Activated naive CD8-positive, alpha-beta T cell treated with anti-CD3 and anti-CD28 coated beads, Interleukin-2, amount 50 U/mL, for 24 hours (primary cell): ENCODE results near the gene RNFT2.
"Not testable (repeated sequence)": the region's sequence is repeated elsewhere in the genome, so short reads cannot be mapped to it uniquely, and the experiment has no call there.

Experiments used
- ATAC-seq: fragments of 150-1000 bp; cut with Tn5 transposase; one replicate; pipeline ENCODE4 v1.10.0; 2021
- DNase-seq: peaks from one replicate; pipeline ENCODE4 v3.0.0; 2021
- H3K27ac Mint-ChIP-seq: one replicate; pipeline ENCODE4 v1.8.0; 2021; ENCODE audit warnings: mild to moderate bottlenecking, mixed read lengths
- H3K27me3 Mint-ChIP-seq: one replicate; pipeline ENCODE4 v1.8.0; 2021; ENCODE audit warnings: mixed read lengths
- H3K36me3 Mint-ChIP-seq: one replicate; pipeline ENCODE4 v1.8.0; 2021; ENCODE audit warnings: low read depth, mixed read lengths
- H3K4me1 Mint-ChIP-seq: one replicate; pipeline ENCODE4 v1.8.0; 2021; ENCODE audit warnings: mixed read lengths
- H3K4me3 Mint-ChIP-seq: one replicate; pipeline ENCODE4 v1.8.0; 2021; ENCODE audit warnings: mild to moderate bottlenecking, moderate library complexity, mixed read lengths
- H3K9me3 Mint-ChIP-seq: one replicate; pipeline ENCODE4 v1.8.0; 2021; ENCODE audit warnings: mixed read lengths

The RNFT2 gene

DNA sequence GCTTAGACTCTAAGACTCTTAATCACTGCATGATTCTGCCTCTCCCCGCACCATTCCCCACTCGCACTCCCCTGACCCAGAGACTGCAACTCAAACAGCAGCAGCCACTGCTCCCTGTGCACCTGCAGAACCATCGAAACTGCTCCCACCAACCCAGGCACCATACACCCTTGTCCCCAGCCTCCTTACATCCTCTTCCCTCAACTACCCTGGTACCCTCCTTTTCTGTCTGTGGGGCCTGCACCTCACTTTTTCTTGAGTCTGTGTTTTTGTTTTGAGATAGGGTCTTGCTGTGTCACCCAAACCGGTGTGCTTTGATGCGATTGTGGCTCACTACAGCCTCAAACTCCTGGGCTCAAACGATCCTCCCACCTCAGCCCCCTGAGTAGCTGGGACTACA lies 69.4 kb downstream of the RNFT2 start:
- Mint-ChIP-seq H3K4me3 (no peak overlapping the region), H3K27ac (no peak overlapping the region), H3K9me3 (no peaks in the 10 kb centered on the region), H3K36me3 (no peaks in the 10 kb centered on the region), H3K4me1 (peaks cover 5% of the 10 kb centered on the region), H3K27me3 (no peaks in the 10 kb centered on the region)
- ATAC-seq (peak; percentile 4), DNase-seq (no peak)

DNA sequence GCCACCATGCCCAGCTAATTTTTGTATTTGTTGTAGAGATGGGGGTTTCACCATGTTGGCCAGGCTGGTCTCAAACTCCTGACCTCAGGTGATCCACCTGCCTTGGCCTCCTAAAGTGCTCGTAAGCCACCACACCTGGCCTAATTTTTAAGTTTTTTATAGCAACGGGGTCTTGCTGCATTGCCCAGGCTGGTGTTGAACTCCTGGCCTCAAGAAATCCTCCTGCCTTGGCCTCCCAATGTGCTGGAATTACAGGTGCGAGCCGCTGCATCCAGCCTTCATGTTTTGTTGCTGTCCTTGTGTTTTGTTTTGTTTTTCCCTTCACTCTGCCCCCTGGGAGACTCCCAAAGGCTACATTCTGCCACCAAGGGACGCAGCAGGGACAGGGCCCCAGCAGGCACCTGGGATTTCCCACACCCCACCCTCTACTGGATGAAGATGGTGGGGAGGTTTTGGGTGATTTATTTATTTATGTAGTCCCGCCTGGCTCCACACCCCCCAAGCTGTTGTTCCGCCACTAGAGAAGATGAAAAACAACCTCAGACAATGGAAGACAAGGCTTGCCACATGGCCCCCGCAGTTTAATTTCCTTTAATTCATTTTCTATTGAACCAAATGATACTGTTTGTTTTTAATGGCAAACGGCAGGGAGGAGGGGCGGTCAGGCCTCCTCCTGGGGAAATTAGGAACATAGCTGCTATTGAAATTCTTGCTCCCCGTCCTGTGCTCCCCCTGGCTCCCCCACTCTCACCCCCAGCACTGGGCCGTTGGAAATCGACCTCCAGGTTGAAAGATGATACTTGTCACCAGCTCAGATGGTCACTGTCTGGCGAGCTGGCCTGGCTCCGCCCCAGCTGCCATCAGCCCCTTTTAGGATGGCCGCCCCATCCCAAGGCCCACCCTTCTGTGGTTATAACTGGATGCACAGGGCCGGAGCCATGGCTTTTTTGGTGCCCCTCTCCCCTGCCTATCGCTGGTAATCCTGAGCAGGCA lies 70.3 kb downstream of the RNFT2 start:
- H3K9me3 Mint-ChIP-seq: no peaks in the 10 kb centered on the region
- no peaks in the 10 kb centered on the region for H3K27me3 Mint-ChIP-seq
- peaks cover 5% of the 10 kb centered on the region for H3K4me1 Mint-ChIP-seq
- no peaks in the 10 kb centered on the region for H3K36me3 Mint-ChIP-seq
- ATAC-seq: no peak
- no peak overlapping the region for H3K4me3 Mint-ChIP-seq
- no peak overlapping the region for H3K27ac Mint-ChIP-seq
- DNase-seq: no peak

DNA sequence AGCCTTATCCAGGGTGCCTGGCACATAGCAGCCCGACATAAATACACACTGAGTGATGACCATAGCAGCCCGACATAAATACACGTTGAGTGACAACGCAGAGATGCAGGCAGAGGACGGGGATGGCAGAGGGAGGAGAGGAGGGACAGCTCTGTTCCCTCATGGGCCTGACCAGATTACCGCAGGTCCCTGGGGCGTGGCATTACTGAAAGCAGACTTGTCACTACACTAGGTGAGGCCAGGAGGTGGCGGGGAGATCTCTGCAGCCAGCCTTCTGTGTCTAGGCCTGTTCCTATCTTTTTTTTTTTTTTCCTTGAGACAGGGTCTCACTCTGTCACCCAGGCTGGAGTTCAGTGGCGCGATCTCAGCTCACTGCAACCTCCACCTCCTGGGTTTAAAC lies 74.1 kb downstream of the RNFT2 start:
- no peaks in the 10 kb centered on the region for H3K36me3 Mint-ChIP-seq
- H3K9me3 Mint-ChIP-seq: no peaks in the 10 kb centered on the region
- H3K4me3 Mint-ChIP-seq: no peak overlapping the region
- H3K27ac Mint-ChIP-seq: no peak overlapping the region
- no peaks in the 10 kb centered on the region for H3K27me3 Mint-ChIP-seq
- ATAC-seq: no peak
- H3K4me1 Mint-ChIP-seq: peaks cover 4% of the 10 kb centered on the region
- DNase-seq: no peak

DNA sequence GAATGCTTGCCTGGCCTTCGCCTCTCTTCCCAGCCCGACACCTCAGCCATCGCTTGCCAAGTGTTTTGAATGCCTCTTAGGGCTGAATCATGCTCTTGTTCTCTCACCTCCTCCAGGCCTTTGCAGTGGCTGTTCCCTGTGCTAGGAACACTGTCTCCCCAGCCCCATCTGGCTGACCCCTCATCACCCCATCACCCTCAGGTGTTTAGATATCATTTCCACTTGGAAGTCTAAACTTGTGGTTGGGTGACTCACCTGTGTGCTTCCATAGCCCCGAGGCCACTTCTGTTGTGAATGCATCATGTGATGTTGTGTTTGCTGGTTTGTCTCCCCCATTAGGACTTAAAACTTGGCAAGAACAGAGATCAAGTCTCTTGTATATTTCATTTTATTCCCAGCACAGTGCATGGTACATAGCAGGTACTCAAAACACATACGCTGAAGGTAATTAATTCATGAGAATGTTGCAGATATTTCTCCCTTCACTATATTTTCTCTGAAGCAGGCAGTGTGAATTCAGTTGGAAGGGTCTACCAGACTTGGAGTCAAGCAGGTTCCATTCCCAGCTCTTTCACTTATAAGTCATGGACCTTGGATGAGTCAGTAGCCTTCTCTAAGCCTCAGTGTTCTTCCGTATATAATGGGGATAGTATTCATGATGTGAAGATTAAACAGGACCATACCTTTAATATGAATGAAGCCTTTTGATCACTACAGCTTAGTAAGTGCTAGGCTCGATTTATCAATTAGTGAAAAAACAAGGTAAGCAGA lies 75.3 kb downstream of the RNFT2 start:
- Mint-ChIP-seq H3K27me3 (no peaks in the 10 kb centered on the region), H3K4me1 (peaks cover 17% of the 10 kb centered on the region), H3K27ac (no peak overlapping the region), H3K4me3 (no peak overlapping the region), H3K9me3 (no peaks in the 10 kb centered on the region), H3K36me3 (no peaks in the 10 kb centered on the region)
- DNase-seq: no peak
- ATAC-seq: no peak

DNA sequence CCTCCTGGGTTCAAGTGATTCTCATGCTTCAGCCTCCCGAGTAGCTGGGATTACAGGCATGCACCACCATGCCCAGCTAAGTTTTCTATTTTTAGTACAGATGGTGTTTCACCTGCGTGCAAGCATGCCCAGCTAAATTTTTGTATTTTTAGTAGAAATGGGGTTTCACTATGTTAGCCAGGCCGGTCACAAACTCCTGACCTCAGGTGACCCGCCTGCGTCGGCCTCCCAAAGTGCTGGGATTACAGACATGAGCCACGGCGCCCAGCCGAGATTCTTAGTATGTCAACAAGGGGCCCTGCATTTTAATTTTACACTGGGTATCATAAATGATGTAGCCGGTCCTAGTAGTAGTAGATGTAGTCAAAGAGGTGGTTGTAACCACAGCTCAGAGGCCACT lies 76.7 kb downstream of the RNFT2 start:
- H3K4me1 Mint-ChIP-seq: peaks cover 24% of the 10 kb centered on the region
- DNase-seq, H3K4me3 Mint-ChIP-seq, H3K9me3 Mint-ChIP-seq, H3K27me3 Mint-ChIP-seq, H3K36me3 Mint-ChIP-seq, ATAC-seq, H3K27ac Mint-ChIP-seq: not testable (repeated sequence)

DNA sequence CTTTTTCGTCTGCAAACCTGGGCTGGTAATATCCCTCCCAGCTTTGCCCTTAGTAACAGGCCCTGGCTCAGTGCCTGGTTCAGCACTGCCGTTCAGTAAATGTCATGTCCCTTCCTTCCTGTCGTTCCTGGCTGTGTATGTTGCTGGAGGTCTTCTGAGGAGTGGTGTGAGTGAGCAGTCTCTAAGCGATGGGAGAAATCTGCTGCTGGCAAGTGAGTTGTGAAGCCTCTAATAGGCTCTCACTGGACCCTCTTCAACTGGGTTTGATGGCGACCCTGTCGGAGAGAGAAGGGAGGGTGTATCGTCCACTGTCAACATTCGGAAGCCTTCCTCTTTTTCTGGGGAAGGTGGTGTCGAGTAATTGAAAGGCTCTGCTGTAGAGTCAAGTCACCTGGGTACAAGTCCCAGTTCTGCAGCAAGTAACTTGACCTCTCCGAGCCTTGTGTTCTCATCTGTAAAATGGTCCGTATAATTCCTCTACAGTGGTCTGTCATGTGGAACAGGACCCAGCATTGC lies 80.3 kb downstream of the RNFT2 start:
- Mint-ChIP-seq H3K27ac (peak overlapping the region; percentile 91), H3K9me3 (no peaks in the 10 kb centered on the region), H3K4me3 (peak overlapping the region; percentile 92), H3K36me3 (no peaks in the 10 kb centered on the region), H3K4me1 (peaks cover 26% of the 10 kb centered on the region), H3K27me3 (no peaks in the 10 kb centered on the region)
- peak; percentile 57 for ATAC-seq
- peak; percentile 20 for DNase-seq

DNA sequence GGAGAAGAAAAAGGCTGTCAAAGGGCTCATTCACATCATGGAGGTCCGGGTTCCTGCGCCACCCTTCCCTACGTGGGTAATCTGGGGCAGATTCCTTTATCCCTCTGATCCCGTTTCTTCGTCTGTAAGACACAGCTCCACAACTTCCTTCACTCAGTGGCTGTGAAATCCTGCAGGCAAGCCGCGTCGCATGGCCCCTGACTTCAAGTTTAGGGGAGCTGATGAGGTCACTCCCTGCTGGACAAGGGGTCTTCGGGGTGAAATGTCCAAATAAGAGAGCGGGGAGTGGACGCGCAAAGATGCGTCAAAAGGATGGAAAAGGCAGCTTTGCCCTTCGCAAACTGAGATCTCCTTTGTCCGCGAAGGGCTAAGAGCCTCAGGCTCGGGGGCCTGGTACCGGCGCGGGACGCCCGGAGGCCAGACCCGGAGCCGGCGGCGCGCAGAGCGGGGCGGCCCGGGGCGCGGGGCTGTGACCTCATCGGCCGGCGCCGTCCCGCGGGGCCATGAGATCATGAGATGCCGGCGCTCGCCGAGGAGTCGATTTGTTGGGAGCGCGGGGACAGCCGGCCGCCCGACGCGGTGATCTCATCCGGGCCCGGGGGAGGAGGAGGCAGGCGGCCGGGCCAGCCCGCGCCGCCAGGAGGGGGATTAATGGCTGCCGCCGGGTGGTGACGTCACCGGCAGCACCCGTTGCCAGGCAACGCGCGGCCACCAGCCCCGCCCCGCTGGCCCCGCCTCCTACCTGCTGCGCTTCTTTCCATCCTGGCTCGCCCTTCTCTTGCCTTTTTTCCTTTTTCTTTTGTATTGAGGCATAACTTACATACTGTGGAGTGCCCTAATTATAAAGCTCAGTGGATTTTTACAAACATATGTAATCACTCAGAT lies 81.1 kb downstream of the RNFT2 start:
- Mint-ChIP-seq H3K4me1 (peaks cover 26% of the 10 kb centered on the region), H3K9me3 (no peaks in the 10 kb centered on the region), H3K27me3 (no peaks in the 10 kb centered on the region), H3K36me3 (no peaks in the 10 kb centered on the region), H3K27ac (peak overlapping the region; percentile 91), H3K4me3 (peak overlapping the region; percentile 92)
- DNase-seq (peak; percentile 91), ATAC-seq (peak; percentile 94)

DNA sequence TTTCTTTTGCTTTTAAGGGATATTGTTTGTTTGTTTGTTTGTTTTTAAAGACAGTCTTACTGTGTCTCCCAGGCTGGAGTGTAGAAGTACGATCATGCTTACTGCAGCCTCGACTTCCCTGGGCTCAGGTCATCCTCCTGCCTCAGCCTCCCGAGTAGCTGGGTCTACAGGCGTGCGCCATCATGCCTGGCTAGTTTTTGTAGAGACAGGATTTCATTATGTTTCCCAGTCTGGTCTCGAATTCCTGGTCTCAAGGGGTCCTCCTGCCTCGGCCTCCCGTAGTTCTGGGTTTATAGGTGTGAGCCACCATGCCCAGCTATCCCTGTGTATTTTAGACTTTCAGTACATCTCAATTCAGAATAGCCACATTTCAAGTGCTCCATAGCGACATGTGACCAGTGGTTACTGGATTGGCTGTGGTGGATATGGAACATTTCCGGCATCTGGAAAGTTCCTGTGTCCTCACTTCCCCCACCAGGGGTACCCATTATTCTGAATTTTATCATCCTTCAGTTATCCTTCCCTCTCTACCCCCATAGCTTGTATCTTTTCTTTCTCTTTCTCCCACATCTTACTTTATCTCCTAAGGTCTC lies 82.0 kb downstream of the RNFT2 start:
- peaks cover 26% of the 10 kb centered on the region for H3K4me1 Mint-ChIP-seq
- peak overlapping the region; percentile 32 for H3K4me3 Mint-ChIP-seq
- peak overlapping the region; percentile 1 for H3K27ac Mint-ChIP-seq
- no peaks in the 10 kb centered on the region for H3K27me3 Mint-ChIP-seq
- ATAC-seq (no peak), DNase-seq (no peak)
- H3K36me3 Mint-ChIP-seq: peaks cover 2% of the 10 kb centered on the region
- no peaks in the 10 kb centered on the region for H3K9me3 Mint-ChIP-seq

DNA sequence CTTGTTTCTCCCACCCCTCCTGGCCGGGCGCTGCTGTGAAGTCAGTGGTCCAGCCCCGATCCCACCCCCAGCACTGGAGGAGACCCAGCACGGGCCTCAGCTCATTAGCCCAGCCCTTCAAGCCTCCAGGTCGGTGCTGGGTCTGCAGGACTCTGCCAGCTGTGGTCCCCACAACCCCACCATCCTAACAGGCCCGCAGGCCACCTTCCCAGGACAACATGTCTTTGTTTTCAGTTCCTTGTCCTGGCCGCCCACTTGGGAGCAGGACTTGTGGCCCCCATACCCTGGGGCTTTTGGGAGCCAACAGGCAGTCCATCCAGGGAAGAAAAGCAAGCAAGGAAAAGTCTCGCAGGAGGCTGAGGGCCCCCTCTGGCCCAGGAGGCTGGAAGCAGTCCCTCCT lies 83.2 kb downstream of the RNFT2 start:
- no peak for DNase-seq
- Mint-ChIP-seq H3K4me1 (peaks cover 26% of the 10 kb centered on the region), H3K27me3 (no peaks in the 10 kb centered on the region), H3K9me3 (no peaks in the 10 kb centered on the region), H3K4me3 (no peak overlapping the region), H3K27ac (no peak overlapping the region), H3K36me3 (peaks cover 2% of the 10 kb centered on the region)
- ATAC-seq: no peak

DNA sequence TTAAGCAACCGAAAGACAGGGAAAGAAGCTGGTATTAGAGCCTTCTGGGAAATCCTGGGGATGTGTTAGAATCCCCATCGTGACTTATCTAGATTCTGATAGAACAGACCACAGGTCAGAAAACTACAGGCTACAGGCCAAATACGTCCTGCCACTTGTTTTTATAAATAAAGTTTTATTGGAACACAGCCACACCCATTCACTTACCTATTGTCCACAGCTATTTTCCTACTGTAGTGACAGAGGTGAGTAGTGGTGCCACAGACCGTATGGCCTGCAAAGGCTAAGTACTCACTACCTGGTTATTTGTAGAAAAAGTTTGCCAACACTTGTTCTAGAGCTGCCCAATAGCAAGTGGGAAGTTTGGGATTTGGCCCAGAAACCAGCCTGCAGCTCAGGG lies 89.3 kb downstream of the RNFT2 start:
- Mint-ChIP-seq H3K4me1 (no peaks in the 10 kb centered on the region), H3K4me3 (no peak overlapping the region), H3K9me3 (no peaks in the 10 kb centered on the region), H3K36me3 (peaks cover 2% of the 10 kb centered on the region), H3K27me3 (no peaks in the 10 kb centered on the region), H3K27ac (no peak overlapping the region)
- ATAC-seq (no peak), DNase-seq (no peak)

DNA sequence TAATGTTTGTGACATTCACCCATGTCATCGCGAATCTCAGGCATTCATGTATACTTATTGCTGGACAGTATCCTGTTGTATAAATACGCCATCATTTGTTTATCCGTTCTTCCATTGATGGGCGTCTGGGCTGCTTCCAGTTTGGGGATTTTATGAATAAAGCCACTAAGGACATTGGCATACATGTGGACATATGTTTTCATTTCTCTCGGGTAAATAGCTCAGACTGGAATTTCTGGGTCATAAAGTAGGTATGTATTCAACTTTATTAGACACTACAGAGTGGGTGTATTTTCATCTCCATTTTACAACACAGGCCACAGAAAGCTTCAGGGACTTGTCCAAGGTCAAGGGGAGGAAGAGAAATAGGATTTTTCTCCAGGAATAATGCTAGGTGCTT lies 94.2 kb downstream of the RNFT2 start:
- no peak overlapping the region for H3K4me3 Mint-ChIP-seq
- no peaks in the 10 kb centered on the region for H3K4me1 Mint-ChIP-seq
- H3K9me3 Mint-ChIP-seq: no peaks in the 10 kb centered on the region
- no peak for DNase-seq
- H3K27ac Mint-ChIP-seq: no peak overlapping the region
- no peak for ATAC-seq
- H3K36me3 Mint-ChIP-seq: peaks cover 12% of the 10 kb centered on the region
- H3K27me3 Mint-ChIP-seq: no peaks in the 10 kb centered on the region

DNA sequence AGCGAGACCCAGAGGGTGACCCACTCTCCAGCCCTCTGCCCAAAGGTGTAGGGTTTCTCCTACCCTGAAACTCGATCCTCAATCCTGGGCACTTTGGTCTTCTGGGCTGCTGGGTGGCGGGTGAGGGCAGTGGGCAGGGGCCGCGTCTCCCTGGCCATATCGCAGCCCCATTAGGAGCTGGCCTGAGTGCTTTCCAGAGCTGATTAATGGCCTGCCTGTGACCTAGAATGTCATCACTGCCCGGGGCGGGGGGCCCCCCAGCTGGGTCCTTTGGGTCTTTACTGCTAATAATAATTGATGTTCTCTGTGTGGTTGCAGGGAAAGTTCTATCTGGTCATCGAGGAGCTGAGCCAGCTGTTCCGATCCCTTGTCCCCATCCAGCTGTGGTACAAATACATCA lies 95.4 kb downstream of the RNFT2 start:
- Mint-ChIP-seq H3K9me3 (no peaks in the 10 kb centered on the region), H3K27ac (no peak overlapping the region), H3K4me1 (no peaks in the 10 kb centered on the region), H3K36me3 (peaks cover 12% of the 10 kb centered on the region), H3K27me3 (no peaks in the 10 kb centered on the region), H3K4me3 (no peak overlapping the region)
- ATAC-seq: no peak
- no peak for DNase-seq

DNA sequence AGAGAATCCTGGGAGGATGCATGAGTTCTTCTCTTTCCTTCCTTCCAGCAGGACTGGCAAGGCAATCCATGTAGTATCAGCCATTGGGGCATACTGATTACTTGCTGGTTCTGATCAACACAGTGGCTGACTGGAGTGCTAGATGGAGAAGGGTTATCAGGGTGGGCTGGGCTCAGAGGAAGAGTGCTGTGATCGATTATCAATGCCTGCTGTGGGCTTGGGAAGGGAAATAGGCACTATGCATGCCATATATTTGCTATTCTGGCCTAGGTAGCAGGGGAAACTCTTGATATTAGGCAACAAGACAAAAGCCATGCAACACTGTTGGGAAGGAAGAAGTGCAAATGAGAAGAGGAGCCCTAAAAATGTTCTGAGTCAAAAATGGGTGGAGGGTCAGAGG lies 97.4 kb downstream of the RNFT2 start:
- Mint-ChIP-seq H3K4me3 (no peak overlapping the region), H3K4me1 (no peaks in the 10 kb centered on the region), H3K36me3 (peaks cover 12% of the 10 kb centered on the region), H3K27ac (no peak overlapping the region), H3K9me3 (no peaks in the 10 kb centered on the region), H3K27me3 (no peaks in the 10 kb centered on the region)
- DNase-seq (no peak), ATAC-seq (no peak)

DNA sequence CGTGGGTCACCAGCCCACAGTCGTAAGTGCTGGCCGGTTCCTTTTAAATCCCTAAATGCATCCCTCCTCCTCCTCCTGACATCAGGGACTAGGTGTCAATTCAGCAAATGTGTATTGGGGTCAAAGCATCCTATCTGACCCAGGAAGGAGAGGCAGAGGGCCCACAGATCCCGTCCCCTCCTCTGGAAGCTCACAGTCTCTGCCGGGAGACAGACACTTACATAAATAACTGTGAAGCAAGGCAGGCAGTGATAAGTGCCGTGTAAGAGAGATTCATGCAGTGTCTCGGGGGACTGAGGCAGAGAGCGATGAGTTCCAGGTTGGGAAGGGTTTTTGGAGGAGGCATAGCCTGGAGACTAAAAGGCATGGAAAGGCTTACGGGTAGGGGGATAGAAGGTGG lies 99.0 kb downstream of the RNFT2 start:
- H3K9me3 Mint-ChIP-seq: no peaks in the 10 kb centered on the region
- DNase-seq (no peak), ATAC-seq (no peak)
- H3K4me1 Mint-ChIP-seq: no peaks in the 10 kb centered on the region
- H3K27me3 Mint-ChIP-seq: no peaks in the 10 kb centered on the region
- peaks cover 12% of the 10 kb centered on the region for H3K36me3 Mint-ChIP-seq
- H3K27ac Mint-ChIP-seq: no peak overlapping the region
- H3K4me3 Mint-ChIP-seq: no peak overlapping the region
